MV-4-11 (cell line): Measurements from ENCODE around the gene TRPM3.

Source experiments
- DNase-seq: peaks from one replicate; lab custom pipeline; 2025; lab: John Stamatoyannopoulos, UW

The TRPM3 gene

DNA sequence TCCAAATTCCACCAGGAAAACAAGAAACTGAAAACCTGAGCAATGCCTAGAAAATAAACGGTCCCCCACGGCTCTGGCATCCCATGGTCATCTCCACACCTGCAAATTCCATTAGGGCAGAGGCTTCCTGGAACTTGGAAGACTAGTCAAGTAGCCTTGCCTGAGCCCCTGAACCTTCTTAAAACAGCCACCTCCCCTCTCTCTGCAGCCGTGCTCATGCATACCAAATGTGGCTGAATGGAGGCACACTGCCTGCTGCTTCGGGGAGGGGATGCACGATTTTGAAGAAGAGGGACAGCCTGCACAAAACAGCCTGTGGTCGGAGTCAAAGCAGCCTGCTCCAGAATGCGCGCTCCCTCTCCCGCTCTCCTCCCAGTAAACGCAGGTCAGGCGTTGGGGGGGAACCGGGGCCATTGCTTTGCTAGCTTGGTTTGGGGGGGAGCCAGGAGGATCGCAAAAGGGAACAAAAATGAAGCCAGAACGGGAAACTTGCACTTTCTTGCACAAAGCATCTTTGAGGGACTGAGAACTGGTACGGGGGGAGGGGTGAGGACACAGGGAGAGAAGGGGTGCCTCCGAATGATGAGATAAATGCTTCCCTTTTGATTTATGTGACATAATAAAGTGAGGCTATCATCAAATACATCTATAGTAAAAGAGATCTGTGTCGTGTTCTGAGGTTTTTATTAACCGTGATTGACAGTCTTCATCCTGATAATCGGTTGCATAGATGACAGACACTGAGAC is at the start of gene TRPM3:
TRPM3 (minus strand) TSS at position 347 of the 747 bp plus-strand sequence; CDS start at position 80, 267 bp downstream.
- no peak for DNase-seq

- DNase-seq, result no peak
Observed at GRCh38 chr9:71168418-71168817, 47.0 kb upstream of the TRPM3 start.

GRCh38 chr9:71162126-71162525 is 40.7 kb upstream of the TRPM3 start:
- no peak for DNase-seq

- no peak for DNase-seq
Observed at GRCh38 chr9:71157731-71158130, 36.3 kb upstream of the TRPM3 start.

GRCh38 chr9:71147368-71147767 is 25.9 kb upstream of the TRPM3 start:
- DNase-seq, result no peak

- no peak for DNase-seq
Observed at GRCh38 chr9:71146511-71146910, 25.1 kb upstream of the TRPM3 start.

- DNase-seq, result no peak
Observed at GRCh38 chr9:71145179-71145578, 23.8 kb upstream of the TRPM3 start.

DNA sequence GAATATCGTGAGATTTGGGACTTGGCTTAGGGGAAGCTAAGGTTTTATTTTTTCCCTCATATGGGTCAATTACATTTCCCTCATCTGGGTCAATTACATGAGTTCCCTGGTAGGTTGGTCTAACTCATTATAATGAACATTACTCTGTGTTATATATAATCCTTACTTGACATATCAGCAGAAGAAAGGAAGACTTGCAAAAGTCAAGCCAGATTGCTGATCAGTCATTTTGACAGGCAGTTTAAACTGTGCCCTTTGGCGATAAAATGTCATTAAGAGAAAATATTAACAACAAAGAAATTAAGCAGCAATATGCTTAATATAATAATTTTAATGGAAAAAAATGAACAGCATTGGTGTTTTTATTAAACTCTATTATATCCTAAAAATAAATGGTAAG is 23.1 kb upstream of the TRPM3 start:
- no peak for DNase-seq

DNA sequence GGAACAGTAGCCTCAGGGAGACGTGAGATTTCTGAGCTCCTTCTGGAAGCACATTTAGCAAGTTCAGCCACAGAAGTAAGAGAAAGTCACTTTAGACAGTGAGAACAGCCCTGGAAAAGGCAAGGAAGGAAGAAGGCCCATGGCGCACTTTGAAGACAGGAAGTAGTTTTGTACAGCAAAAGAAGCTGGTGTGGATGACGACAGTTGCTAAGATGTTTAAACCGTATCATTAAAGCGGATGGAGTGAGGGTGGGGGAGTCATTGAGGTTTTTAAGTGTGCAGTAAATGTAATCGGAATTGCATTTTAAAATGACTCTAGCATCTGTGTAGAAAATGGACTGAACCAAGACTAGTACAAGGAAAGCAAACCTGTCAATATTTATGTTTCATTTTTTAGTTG is 15.3 kb upstream of the TRPM3 start:
- no peak for DNase-seq

DNA sequence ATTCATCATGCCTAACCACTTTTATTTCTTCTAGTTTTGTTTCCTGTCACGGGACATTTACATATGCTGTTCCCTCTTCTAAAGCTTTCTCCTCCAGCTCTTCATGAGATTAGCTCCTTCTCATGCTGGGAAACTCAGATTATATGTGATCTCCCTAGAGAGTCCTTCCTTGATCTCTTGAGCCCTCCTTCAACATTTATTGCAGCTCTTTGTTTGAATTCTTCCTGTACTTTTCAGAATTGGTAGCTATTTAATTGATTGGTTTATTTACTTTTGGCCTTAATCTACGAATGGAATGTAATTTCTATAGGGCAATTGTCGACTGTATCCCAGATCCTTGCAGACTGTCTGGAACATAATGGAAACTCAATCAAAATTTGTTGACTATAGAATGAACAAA is 9.7 kb upstream of the TRPM3 start:
- no peak for DNase-seq

GRCh38 chr9:71130521-71130920 is 9.1 kb upstream of the TRPM3 start:
- DNase-seq, result no peak

GRCh38 chr9:71128796-71129195 is 7.4 kb upstream of the TRPM3 start:
- no peak for DNase-seq

DNA sequence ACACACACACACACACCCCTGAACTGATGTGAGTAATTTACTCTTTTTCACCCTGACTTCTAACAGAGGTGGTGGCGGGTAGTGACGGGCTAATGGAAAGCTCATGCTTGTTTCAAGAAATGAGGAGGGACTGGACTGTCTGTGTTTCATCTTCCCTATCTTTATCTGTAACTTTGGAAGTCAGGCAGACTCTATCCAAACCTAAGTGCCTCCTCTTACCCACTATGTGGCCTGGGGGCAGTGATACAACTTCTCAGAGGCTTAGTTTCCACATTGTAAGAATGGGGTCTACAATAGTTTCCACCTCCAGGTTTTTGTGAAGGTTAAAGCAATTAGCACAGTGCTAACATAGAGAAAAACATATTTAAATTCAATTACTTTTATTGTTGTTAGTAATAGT is 5.9 kb upstream of the TRPM3 start:
- DNase-seq, result no peak

DNA sequence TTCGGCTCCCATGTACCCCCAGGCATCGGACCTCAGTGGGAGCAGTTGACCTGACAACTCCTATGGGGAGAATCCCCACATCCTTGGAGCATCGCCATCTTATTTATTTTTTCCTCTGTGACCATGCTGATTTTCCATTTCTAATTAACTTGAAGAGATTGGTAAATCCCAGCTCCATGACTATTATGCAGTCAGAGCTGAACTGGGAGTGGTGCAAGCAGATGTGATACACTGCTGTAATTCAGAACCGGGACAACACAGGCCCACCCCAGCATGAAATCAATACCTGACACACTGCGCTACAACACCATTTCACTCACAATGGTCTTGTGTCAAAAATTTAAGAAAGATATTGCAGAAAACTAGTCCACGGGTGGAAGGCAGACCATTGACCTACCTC is 1.0 kb upstream of the TRPM3 start:
- DNase-seq, result no peak

DNA sequence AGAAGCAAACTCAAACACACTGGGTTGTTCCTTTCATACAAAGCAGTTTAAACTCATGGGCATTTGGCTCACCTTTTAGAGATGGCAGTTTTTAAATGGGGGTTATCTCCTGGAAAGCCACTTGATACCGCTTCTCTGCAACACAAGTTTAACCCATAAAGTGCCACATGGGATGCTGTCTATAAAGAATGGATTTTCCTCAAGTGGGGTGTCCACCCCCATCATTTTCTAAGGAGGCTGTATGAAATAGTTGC is 528 bp upstream of the TRPM3 start:
- DNase-seq, result no peak

- no peak for DNase-seq
Observed at GRCh38 chr9:71120501-71121247, 747 bp downstream of the TRPM3 start.

DNA sequence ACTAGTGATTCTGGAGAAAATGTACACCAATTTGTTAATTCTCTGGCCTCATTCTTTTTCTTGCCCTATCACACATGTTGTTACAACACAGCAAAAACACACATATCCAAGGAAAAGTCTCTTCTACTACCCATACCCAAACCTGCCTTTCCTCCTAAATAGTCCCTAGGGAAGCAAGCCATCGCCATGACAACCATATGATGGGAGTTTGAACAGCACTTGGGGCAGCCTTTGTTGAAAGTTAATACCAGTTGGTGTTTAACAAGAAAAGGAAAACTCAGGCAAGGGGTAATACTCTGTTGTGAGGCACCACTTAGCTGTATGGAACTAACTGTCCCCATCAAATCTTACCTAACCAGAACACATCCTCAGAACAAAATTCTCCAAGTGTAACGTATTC is 1.7 kb downstream of the TRPM3 start:
- DNase-seq, result no peak

- no peak for DNase-seq
Observed at GRCh38 chr9:71118324-71118723, 3.1 kb downstream of the TRPM3 start.

GRCh38 chr9:71115448-71115975 is 5.9 kb downstream of the TRPM3 start:
- DNase-seq, result no peak

- no peak for DNase-seq
Observed at GRCh38 chr9:71112866-71113265, 8.6 kb downstream of the TRPM3 start.

DNA sequence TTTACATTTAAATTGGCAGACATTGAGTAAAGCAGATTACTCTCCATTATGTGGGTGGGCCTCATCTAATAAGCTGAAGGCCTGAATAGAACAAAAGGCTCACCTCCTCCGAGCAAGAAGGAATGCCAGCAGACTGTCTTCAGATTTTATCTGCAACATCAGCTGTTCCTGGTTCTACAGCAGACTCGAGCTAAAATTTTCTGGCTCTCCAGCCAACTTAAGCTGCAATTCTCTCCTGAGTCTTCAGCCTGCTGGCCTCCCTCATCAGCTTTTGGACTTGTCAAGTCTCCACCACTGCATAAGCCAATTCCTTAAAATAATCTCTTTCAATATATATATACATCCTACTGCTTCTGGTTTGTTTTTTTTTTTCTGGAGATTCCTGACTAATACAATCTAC is 12.5 kb downstream of the TRPM3 start:
- no peak for DNase-seq

DNA sequence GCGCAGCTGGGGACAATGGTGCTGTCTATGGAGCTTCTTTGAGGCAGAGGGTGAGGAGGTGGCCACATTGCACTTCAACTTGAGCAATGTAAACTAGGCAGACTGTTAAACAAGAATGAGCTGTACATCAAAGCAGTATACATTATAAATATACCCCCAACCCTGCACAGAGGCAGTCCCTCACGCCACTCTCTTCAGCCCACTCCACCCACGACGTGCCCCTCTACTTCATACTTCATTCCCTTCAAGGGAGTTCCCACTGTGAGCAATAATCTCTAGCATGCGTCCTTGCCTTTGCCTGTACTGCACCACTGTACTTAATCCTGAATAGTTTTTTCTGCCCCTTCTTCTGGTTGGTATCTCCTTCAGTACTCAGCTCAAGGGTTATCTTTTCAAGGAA is 14.4 kb downstream of the TRPM3 start:
- DNase-seq, result no peak

DNA sequence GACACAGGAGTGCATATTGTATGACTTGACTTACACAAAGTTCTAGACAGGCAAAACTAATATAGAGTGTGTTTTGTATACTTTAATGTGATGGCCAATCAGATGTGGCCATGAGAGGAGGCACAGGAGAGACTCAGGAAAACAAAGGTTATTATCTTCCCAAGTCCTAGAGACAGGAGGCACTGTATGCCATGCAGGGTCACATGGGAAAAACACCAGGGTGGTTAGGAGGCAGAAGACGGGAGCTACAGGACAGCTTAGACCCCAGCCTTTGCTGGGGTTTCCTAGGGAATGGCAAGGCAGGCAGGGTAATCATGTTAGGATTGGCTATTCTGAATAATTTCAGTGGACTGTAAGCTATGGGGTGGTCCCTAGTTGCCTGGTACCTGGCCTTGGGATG is 16.2 kb downstream of the TRPM3 start:
- no peak for DNase-seq

DNA sequence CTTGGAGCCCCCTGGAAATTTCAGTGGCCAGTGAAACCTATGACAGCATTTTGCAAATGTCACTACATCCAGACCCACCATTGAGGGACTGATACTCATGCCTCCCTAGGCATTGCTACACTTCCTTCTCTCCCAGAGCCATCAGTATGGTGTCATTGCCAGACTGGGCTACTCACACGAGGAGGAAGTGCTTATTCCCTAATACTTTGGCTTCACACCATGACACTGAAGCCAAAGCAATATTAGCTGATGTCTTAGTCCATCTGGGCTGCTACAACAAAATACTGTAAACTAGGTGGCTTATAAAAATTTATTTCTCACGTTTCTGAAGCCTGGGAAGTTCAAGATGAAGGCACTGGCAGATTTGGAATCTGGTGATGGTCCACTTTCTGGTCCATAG is 22.6 kb downstream of the TRPM3 start:
- no peak for DNase-seq
